ENCODE results near the gene SRRM3. TPM values are rescaled to one million over a fixed set of nuclear protein-coding genes. Genes with fewer than 3 reads are reported as not detected.
A peak's percentile ranks its signal among the peaks of the same experiment; 100 is the strongest.
"Not testable (repeated sequence)": the region's sequence is repeated elsewhere in the genome, so short reads cannot be mapped to it uniquely, and the experiment has no call there.

The SRRM3 gene
- total and polyA plus RNA-seq, 2 experiments from 2014 or later = 8.6 to 13.8 TPM

DNA sequence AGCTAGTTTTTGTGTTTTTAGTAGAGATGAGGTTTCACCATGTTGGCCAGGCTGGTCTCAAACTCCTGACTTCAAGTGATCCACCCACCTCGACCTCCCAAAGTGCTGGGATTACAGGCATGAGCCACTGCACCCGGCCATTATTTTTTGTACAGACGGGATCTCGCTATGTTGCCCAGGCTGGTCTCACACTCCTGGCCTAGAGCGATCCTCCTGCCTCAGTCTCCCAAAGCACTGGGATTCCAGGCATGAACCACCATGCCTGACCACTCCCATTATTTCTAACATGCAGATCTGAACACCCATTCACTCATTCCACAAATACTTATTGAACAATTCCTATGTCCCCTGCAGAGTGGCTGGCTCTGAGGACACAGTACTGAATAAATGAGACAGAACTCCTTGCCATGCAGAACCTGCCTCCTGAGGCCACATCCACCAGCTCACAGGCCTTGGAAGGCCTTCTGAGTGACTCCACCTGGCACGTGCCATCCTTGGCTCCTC, 89.2 kb downstream of the SRRM3 start:
- not testable (repeated sequence) for H3K79me2 ChIP-seq (replicated peaks; ENCODE audit: insufficient read depth); H3K9me2 ChIP-seq (ENCODE audit: insufficient read depth); H4K20me1 ChIP-seq (replicated peaks; ENCODE audit: insufficient read depth); H2AFZ ChIP-seq; DNase-seq (ENCODE audit: low spot score); H3K4me3 ChIP-seq; H3K9me3 Mint-ChIP-seq; H3K36me3 ChIP-seq (ENCODE audit: insufficient read depth); H3K27me3 ChIP-seq (ENCODE audit: insufficient read depth); ATAC-seq; H3K4me3 Mint-ChIP-seq; H3K36me3 Mint-ChIP-seq (ENCODE audit: low read depth)
- 0 out of 2 replicates have a peak overlapping the region, but pooled peaks have one; percentile 19 for H3K27ac ChIP-seq (ENCODE audit: low read depth)
- peak overlapping the region; percentile 72 for H3K4me2 ChIP-seq
- peaks cover 23% of the 10 kb centered on the region for H3K4me1 ChIP-seq (ENCODE audit: insufficient read depth)
- Mint-ChIP-seq H3K4me1 (peaks cover 37% of the 10 kb centered on the region), H3K27ac (peak overlapping the region; percentile 22; the same call in 1 of the 2 replicates), H3K27me3 (ENCODE audit: insufficient read depth, low read depth, poor library complexity) (peaks cover 33% of the 10 kb centered on the region)
- peaks cover 12% of the 10 kb centered on the region; the same call in 1 of the 2 replicates for H3F3A ChIP-seq (replicated peaks; ENCODE audit: low read depth)

DNA sequence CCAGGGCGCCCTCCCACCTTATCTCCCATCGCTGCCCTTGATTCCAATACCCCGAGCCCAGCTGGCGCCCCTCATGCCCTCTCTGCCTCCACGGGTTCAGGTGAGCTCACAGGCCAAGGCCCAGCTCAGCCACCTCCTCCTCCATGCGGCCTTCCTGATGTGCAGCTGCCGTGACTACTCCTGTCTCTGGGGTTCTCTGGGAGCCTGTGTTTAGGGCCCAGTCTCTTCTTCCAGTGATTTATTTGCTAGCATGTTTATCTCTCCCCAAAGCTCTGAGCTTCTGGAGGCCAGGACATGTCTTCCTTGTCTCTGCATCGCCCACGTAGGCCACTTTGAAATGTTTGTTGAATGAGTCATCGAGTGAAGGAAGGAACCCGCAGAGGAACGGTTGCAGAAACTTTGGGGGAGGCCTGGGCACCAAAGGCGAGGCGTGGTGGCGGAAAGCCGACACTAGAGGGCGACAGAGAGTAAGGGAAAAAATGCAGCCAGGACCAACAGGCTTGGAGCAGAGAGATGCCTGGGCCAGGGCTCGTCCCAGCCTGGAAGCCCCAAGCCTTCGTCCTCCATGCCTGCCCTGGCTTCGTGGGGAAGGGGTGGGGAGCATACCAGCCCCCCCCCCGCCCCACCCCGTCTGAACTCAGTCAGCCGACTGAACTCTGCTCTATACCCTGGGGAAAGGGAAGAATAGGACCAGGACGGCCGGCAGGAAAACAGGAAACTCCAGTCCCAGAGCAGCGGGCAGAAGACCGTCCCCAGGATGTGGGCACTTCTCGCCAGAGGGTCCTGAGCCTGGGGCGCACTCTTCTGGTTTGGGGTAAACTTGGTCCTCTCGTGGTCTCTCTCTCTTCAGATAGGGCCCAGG, 89.9 kb downstream of the SRRM3 start:
- peak; percentile 96 for DNase-seq (ENCODE audit: low spot score)
- peaks cover 12% of the 10 kb centered on the region; the same call in 1 of the 2 replicates for H3F3A ChIP-seq (replicated peaks; ENCODE audit: low read depth)
- H3K4me3 Mint-ChIP-seq = peak overlapping the region; percentile 45; the same call in 2 of the 3 replicates
- no peaks in the 10 kb centered on the region for H3K36me3 Mint-ChIP-seq (ENCODE audit: low read depth)
- TF ChIP-seq, protein P1, sequence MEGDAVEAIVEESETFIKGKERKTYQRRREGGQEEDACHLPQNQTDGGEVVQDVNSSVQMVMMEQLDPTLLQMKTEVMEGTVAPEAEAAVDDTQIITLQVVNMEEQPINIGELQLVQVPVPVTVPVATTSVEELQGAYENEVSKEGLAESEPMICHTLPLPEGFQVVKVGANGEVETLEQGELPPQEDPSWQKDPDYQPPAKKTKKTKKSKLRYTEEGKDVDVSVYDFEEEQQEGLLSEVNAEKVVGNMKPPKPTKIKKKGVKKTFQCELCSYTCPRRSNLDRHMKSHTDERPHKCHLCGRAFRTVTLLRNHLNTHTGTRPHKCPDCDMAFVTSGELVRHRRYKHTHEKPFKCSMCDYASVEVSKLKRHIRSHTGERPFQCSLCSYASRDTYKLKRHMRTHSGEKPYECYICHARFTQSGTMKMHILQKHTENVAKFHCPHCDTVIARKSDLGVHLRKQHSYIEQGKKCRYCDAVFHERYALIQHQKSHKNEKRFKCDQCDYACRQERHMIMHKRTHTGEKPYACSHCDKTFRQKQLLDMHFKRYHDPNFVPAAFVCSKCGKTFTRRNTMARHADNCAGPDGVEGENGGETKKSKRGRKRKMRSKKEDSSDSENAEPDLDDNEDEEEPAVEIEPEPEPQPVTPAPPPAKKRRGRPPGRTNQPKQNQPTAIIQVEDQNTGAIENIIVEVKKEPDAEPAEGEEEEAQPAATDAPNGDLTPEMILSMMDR (conservative IDR thresholded peaks at IDR 0.05; ENCODE audit: low read depth in 2 of 2) = peak; percentile 96 to 99
- TF ChIP-seq STAT1 (IDR thresholded peaks at IDR 0.05; ENCODE audit: unreplicated experiment) (no peak), CREB1 (CRISPR knock-in tag; IDR thresholded peaks at IDR 0.05; ENCODE audit: low read depth) (peak; percentile 38; the same call in 1 of the 2 replicates), POLR2AphosphoS5 (IDR thresholded peaks at IDR 0.05; ENCODE audit: low read depth) (peak; percentile 25; the same call in 1 of the 2 replicates)
- H3K79me2 ChIP-seq (replicated peaks; ENCODE audit: insufficient read depth) = no peaks in the 10 kb centered on the region
- H3K9me2 ChIP-seq (ENCODE audit: insufficient read depth) = no peaks in the 10 kb centered on the region
- H2AFZ ChIP-seq = peak overlapping the region; percentile 93; the same call in 1 of the 2 replicates
- no peaks in the 10 kb centered on the region for H3K9me3 Mint-ChIP-seq
- peak overlapping the region; percentile 32; the same call in 1 of the 2 replicates for H3K4me3 ChIP-seq
- peaks cover 37% of the 10 kb centered on the region for H3K4me1 Mint-ChIP-seq
- H3K27me3 ChIP-seq (ENCODE audit: insufficient read depth) = no peaks in the 10 kb centered on the region; the same call in 1 of the 2 replicates
- H3K27ac Mint-ChIP-seq = peak overlapping the region; percentile 78
- H4K20me1 ChIP-seq (replicated peaks; ENCODE audit: insufficient read depth) = no peaks in the 10 kb centered on the region
- H3K4me1 ChIP-seq (ENCODE audit: insufficient read depth) = peaks cover 23% of the 10 kb centered on the region
- ATAC-seq = peak; percentile 79
- peak overlapping the region; percentile 72 for H3K4me2 ChIP-seq
- peaks cover 38% of the 10 kb centered on the region for H3K27me3 Mint-ChIP-seq (ENCODE audit: insufficient read depth, low read depth, poor library complexity)
- no peak overlapping the region for H3K27ac ChIP-seq (ENCODE audit: low read depth)
- no peaks in the 10 kb centered on the region for H3K36me3 ChIP-seq (ENCODE audit: insufficient read depth)

DNA sequence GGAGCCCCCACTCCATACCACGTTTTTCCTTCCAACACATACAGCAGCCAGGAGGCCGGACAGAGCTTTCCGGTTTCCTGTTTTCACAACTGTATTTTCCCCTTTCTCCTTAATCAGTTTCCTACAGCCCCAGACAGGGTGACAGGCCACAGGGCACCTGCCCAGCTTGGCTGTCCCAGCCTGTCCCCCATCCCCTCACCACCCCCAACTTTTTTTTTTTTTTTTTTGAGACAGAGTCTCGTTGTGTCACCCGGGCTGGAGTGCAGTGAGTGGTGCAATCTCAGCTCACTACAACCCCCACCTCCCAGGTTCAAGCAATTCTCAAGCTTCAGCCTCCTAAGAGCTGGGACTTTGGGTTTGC, 90.5 kb downstream of the SRRM3 start:
- H3F3A ChIP-seq (replicated peaks; ENCODE audit: low read depth) = peaks cover 12% of the 10 kb centered on the region; the same call in 1 of the 2 replicates
- no peaks in the 10 kb centered on the region for H3K9me2 ChIP-seq (ENCODE audit: insufficient read depth)
- H3K4me1 Mint-ChIP-seq = peaks cover 37% of the 10 kb centered on the region
- H3K4me1 ChIP-seq (ENCODE audit: insufficient read depth) = peaks cover 23% of the 10 kb centered on the region
- no peak overlapping the region for H3K27ac ChIP-seq (ENCODE audit: low read depth)
- no peaks in the 10 kb centered on the region for H3K9me3 Mint-ChIP-seq
- no peaks in the 10 kb centered on the region for H3K79me2 ChIP-seq (replicated peaks; ENCODE audit: insufficient read depth)
- peak overlapping the region; percentile 93; the same call in 1 of the 2 replicates for H2AFZ ChIP-seq
- peak overlapping the region; percentile 71 for H3K4me2 ChIP-seq
- TF ChIP-seq, protein P2, sequence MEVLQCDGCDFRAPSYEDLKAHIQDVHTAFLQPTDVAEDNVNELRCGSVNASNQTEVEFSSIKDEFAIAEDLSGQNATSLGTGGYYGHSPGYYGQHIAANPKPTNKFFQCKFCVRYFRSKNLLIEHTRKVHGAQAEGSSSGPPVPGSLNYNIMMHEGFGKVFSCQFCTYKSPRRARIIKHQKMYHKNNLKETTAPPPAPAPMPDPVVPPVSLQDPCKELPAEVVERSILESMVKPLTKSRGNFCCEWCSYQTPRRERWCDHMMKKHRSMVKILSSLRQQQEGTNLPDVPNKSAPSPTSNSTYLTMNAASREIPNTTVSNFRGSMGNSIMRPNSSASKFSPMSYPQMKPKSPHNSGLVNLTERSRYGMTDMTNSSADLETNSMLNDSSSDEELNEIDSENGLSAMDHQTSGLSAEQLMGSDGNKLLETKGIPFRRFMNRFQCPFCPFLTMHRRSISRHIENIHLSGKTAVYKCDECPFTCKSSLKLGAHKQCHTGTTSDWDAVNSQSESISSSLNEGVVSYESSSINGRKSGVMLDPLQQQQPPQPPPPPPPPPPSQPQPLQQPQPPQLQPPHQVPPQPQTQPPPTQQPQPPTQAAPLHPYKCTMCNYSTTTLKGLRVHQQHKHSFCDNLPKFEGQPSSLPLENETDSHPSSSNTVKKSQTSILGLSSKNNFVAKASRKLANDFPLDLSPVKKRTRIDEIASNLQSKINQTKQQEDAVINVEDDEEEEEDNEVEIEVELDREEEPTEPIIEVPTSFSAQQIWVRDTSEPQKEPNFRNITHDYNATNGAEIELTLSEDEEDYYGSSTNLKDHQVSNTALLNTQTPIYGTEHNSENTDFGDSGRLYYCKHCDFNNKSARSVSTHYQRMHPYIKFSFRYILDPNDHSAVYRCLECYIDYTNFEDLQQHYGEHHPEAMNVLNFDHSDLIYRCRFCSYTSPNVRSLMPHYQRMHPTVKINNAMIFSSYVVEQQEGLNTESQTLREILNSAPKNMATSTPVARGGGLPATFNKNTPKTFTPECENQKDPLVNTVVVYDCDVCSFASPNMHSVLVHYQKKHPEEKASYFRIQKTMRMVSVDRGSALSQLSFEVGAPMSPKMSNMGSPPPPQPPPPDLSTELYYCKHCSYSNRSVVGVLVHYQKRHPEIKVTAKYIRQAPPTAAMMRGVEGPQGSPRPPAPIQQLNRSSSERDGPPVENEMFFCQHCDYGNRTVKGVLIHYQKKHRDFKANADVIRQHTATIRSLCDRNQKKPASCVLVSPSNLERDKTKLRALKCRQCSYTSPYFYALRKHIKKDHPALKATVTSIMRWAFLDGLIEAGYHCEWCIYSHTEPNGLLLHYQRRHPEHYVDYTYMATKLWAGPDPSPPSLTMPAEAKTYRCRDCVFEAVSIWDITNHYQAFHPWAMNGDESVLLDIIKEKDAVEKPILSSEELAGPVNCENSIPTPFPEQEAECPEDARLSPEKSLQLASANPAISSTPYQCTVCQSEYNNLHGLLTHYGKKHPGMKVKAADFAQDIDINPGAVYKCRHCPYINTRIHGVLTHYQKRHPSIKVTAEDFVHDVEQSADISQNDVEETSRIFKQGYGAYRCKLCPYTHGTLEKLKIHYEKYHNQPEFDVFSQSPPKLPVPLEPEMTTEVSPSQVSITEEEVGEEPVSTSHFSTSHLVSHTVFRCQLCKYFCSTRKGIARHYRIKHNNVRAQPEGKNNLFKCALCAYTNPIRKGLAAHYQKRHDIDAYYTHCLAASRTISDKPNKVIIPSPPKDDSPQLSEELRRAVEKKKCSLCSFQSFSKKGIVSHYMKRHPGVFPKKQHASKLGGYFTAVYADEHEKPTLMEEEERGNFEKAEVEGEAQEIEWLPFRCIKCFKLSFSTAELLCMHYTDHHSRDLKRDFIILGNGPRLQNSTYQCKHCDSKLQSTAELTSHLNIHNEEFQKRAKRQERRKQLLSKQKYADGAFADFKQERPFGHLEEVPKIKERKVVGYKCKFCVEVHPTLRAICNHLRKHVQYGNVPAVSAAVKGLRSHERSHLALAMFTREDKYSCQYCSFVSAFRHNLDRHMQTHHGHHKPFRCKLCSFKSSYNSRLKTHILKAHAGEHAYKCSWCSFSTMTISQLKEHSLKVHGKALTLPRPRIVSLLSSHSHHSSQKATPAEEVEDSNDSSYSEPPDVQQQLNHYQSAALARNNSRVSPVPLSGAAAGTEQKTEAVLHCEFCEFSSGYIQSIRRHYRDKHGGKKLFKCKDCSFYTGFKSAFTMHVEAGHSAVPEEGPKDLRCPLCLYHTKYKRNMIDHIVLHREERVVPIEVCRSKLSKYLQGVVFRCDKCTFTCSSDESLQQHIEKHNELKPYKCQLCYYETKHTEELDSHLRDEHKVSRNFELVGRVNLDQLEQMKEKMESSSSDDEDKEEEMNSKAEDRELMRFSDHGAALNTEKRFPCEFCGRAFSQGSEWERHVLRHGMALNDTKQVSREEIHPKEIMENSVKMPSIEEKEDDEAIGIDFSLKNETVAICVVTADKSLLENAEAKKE (CRISPR knock-in tag; IDR thresholded peaks at IDR 0.05) = no peak
- peaks cover 40% of the 10 kb centered on the region for H3K27me3 Mint-ChIP-seq (ENCODE audit: insufficient read depth, low read depth, poor library complexity)
- no peak for ATAC-seq
- H4K20me1 ChIP-seq (replicated peaks; ENCODE audit: insufficient read depth) = no peaks in the 10 kb centered on the region
- peak overlapping the region; percentile 32; the same call in 1 of the 2 replicates for H3K4me3 ChIP-seq
- no peaks in the 10 kb centered on the region for H3K36me3 Mint-ChIP-seq (ENCODE audit: low read depth)
- H3K27ac Mint-ChIP-seq = peak overlapping the region; percentile 78
- no peaks in the 10 kb centered on the region; the same call in 1 of the 2 replicates for H3K27me3 ChIP-seq (ENCODE audit: insufficient read depth)
- H3K36me3 ChIP-seq (ENCODE audit: insufficient read depth) = no peaks in the 10 kb centered on the region
- H3K4me3 Mint-ChIP-seq = peak overlapping the region; percentile 45; the same call in 2 of the 3 replicates
- DNase-seq (ENCODE audit: low spot score) = no peak

Data from GM23338 (cell line).